SK-N-SH (cell line): ENCODE measurements around the gene CHGA. TPM values are rescaled to one million over a fixed set of nuclear protein-coding genes. Genes with fewer than 3 reads are reported as not detected.

Experiments used
- CTCF ChIA-PET: fragments of 300-600, 350-600 bp; formaldehyde crosslinking; extraction: SDS; loops from one replicate; lab custom pipeline; 2021; lab: Yijun Ruan, JAX
- POLR2A ChIA-PET: fragments of 350-600 bp; sonication (Branson Sonifier 250); formaldehyde crosslinking; extraction: SDS; loops from one replicate; lab custom pipeline; 2020; ENCODE audit warnings: antibody characterized with exemption, inconsistent platforms; lab: Yijun Ruan, JAX
- DNase-seq: peaks from one replicate; pipeline ENCODE4 v3.0.0; 2012
- H2AFZ ChIP-seq: fragments of 200-600 bp; sonication (generic); 2 replicates; pipeline ENCODE4 v1.8.1; 2016; ENCODE audit warnings: antibody characterized with exemption, mild to moderate bottlenecking, low read depth
- H3F3A ChIP-seq: fragments of 200-600 bp; sonication (generic); replicated peaks from 2 replicates; pipeline ENCODE3; 2016; ENCODE audit warnings: antibody characterized with exemption, mild to moderate bottlenecking; ENCODE audit not compliant: insufficient read depth
- H3K27ac ChIP-seq, 2 experiments: fragments of 200-500 bp in 1 of 2; fragments of 200-600 bp in 1 of 2; sonication (Bioruptor generic) in 1 of 2; sonication (generic), shearing (Covaris generic) in 1 of 2; 2 replicates each; pipeline versions ENCODE4 v1.5.1 to v1.6.1; 2014 to 2016; ENCODE audit warnings: low read depth in 2 of 2, inconsistent platforms in 1 of 2, low read length in 1 of 2, mild to moderate bottlenecking in 1 of 2, mixed read lengths in 1 of 2
- H3K27me3 ChIP-seq: fragments of 200-600 bp; sonication (generic), shearing (Covaris generic); 2 replicates; pipeline ENCODE4 v1.6.1; 2016; ENCODE audit warnings: mixed run types; ENCODE audit not compliant: insufficient read depth
- H3K36me3 ChIP-seq, 2 experiments: fragments of 200-500 bp in 1 of 2; fragments of 200-600 bp in 1 of 2; sonication (Bioruptor generic) in 1 of 2; sonication (generic) in 1 of 2; replicated peaks in 1 of 2; 2 replicates each; pipeline versions ENCODE3 to v1.5.1; 2014 to 2016; ENCODE audit warnings: low read length in 1 of 2, mild to moderate bottlenecking in 1 of 2; ENCODE audit not compliant: insufficient read depth in 2 of 2, control insufficient read depth in 1 of 2
- H3K4me1 ChIP-seq, 2 experiments: fragments of 200-500 bp in 1 of 2; fragments of 200-600 bp in 1 of 2; sonication (Bioruptor generic) in 1 of 2; sonication (generic), shearing (Covaris generic) in 1 of 2; 2 replicates each; pipeline versions ENCODE4 v1.5.1 to v1.6.1; 2014 to 2016; ENCODE audit warnings: low read depth in 1 of 2, low read length in 1 of 2, mixed run types in 1 of 2; ENCODE audit not compliant: insufficient read depth in 2 of 2, control insufficient read depth in 1 of 2
- H3K4me2 ChIP-seq: fragments of 200-600 bp; sonication (generic), shearing (Covaris generic); 2 replicates; pipeline ENCODE4 v1.6.1; 2017; ENCODE audit warnings: mixed run types
- H3K4me3 ChIP-seq, 2 experiments: fragments of 200-500 bp in 1 of 2; fragments of 200-600 bp in 1 of 2; sonication (Bioruptor generic) in 1 of 2; sonication (generic), shearing (Covaris generic) in 1 of 2; 2 replicates each; pipeline versions ENCODE4 v1.5.1 to v1.8.1; 2014 to 2016; ENCODE audit warnings: low read depth in 2 of 2, inconsistent platforms in 1 of 2, low read length in 1 of 2, mild to moderate bottlenecking in 1 of 2, mixed read lengths in 1 of 2, moderate library complexity in 1 of 2
- H3K79me2 ChIP-seq: fragments of 200-600 bp; sonication (generic); 2 replicates; pipeline ENCODE4 v1.8.1; 2017; ENCODE audit warnings: mild to moderate bottlenecking; ENCODE audit not compliant: insufficient read depth
- H3K9ac ChIP-seq: fragments of 200-600 bp; sonication (generic); 2 replicates; pipeline ENCODE4 v1.6.1; 2017; ENCODE audit warnings: mixed run types
- H3K9me2 ChIP-seq: fragments of 200-600 bp; sonication (generic); 2 replicates; pipeline ENCODE4 v1.6.1; 2017; ENCODE audit warnings: mixed run types
- H3K9me3 ChIP-seq: fragments of 200-600 bp; sonication (generic); 2 replicates; pipeline ENCODE4 v1.6.1; 2017; ENCODE audit warnings: mixed run types, mild to moderate bottlenecking, moderate library complexity
- H4K20me1 ChIP-seq: fragments of 200-600 bp; sonication (generic); 2 replicates; pipeline ENCODE4 v1.6.1; 2017; ENCODE audit warnings: mild to moderate bottlenecking, mixed run types; ENCODE audit not compliant: insufficient read depth
- EP300 ChIP-seq, 2 experiments: IDR thresholded peaks; 2 replicates each; pipeline versions ENCODE4 v1.4.0 to v1.6.1; 2012; ENCODE audit warnings: borderline replicate concordance in 1 of 2, low read depth in 1 of 2, low read length in 1 of 2
- MXI1 ChIP-seq: IDR thresholded peaks from 2 replicates; pipeline ENCODE4 v1.6.1; 2012; ENCODE audit warnings: mild to moderate bottlenecking, low read depth, low read length, improper control_type of control experiment
- RXRA ChIP-seq: IDR thresholded peaks from 2 replicates; pipeline ENCODE4 v1.4.0; 2012; ENCODE audit warnings: low read depth, mild to moderate bottlenecking, borderline replicate concordance
- SIN3A ChIP-seq: IDR thresholded peaks from 2 replicates; pipeline ENCODE4 v1.6.1; 2012; ENCODE audit warnings: low read depth, mild to moderate bottlenecking, low read length, moderate library complexity, borderline replicate concordance
- YY1 ChIP-seq: IDR thresholded peaks from 2 replicates; pipeline ENCODE4 v1.4.0; 2012; ENCODE audit warnings: low read depth, mild to moderate bottlenecking
- whole genome bisulfite sequencing: methylation state at CpG from one replicate; pipeline ENCODE4 v1.1.6; 2017; ENCODE audit warnings: low lambda C conversion rate; 5-methylcytosine and 5-hydroxymethylcytosine counted together
- polyA plus RNA-seq, 3 experiments: library from polyadenylated mRNA; depleted of rRNA; stranded (reverse); fragments of >200 nt; gene quantifications; 2 replicates each; pipeline ENCODE4 v1.2.3, GENCODE V29; 2012
- TF ChIP-seq, protein P1 (sequence below): IDR thresholded peaks from 2 replicates; pipeline ENCODE4 v1.6.1; 2012; ENCODE audit warnings: mild to moderate bottlenecking, low read depth, low read length, moderate library complexity
- TF ChIP-seq, protein P2 (sequence below): fragments of 150-350 bp; IDR thresholded peaks from 2 replicates; pipeline ENCODE4 v1.6.1; 2017; ENCODE audit warnings: antibody characterized with exemption, low read length, low read depth, borderline replicate concordance
- TF ChIP-seq, protein P3 (sequence below): fragments of 200-600 bp; sonication (generic); IDR thresholded peaks from 2 replicates; pipeline ENCODE4 v1.6.1; 2017; ENCODE audit warnings: antibody characterized with exemption, mild to moderate bottlenecking, moderate library complexity

CHGA gene
- polyA plus RNA-seq, 1 of the 3 experiments (the other 2 are of a cell fraction): 5.6 TPM

DNA sequence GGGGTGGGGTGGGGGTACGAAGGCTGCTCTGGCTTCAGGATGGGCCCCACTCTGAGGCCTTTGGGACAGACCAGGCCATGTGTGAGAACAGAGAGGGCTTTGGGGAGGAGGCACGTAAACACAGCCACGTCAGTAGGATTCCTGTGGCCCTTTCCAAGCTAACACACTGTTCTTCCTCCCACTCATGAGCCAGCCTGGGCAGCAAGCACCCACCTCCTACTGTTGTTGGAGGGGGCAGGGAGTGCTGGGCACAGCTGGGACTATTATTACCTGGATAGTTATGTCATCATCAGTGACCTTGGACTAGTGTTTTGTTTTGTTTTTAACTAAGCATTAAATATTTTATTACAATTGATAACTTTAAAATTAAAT, 5.3 kb downstream of the CHGA start:
- H3K9ac ChIP-seq: no peak overlapping the region
- no peaks in the 10 kb centered on the region for H4K20me1 ChIP-seq
- H3K79me2 ChIP-seq: no peaks in the 10 kb centered on the region
- H3K4me1 ChIP-seq: peaks cover 0 to 82% of the 10 kb centered on the region in 2 experiments; a peak in 2 of 4 replicates
- TF ChIP-seq RXRA (no peak), SIN3A (no peak), EP300 (IDR thresholded peaks at IDR 0.05; ENCODE audit: borderline replicate concordance in 1 of 2, low read depth in 1 of 2, low read length in 1 of 2) (no peak), MXI1 (no peak), YY1 (no peak)
- TF ChIP-seq, protein P1, sequence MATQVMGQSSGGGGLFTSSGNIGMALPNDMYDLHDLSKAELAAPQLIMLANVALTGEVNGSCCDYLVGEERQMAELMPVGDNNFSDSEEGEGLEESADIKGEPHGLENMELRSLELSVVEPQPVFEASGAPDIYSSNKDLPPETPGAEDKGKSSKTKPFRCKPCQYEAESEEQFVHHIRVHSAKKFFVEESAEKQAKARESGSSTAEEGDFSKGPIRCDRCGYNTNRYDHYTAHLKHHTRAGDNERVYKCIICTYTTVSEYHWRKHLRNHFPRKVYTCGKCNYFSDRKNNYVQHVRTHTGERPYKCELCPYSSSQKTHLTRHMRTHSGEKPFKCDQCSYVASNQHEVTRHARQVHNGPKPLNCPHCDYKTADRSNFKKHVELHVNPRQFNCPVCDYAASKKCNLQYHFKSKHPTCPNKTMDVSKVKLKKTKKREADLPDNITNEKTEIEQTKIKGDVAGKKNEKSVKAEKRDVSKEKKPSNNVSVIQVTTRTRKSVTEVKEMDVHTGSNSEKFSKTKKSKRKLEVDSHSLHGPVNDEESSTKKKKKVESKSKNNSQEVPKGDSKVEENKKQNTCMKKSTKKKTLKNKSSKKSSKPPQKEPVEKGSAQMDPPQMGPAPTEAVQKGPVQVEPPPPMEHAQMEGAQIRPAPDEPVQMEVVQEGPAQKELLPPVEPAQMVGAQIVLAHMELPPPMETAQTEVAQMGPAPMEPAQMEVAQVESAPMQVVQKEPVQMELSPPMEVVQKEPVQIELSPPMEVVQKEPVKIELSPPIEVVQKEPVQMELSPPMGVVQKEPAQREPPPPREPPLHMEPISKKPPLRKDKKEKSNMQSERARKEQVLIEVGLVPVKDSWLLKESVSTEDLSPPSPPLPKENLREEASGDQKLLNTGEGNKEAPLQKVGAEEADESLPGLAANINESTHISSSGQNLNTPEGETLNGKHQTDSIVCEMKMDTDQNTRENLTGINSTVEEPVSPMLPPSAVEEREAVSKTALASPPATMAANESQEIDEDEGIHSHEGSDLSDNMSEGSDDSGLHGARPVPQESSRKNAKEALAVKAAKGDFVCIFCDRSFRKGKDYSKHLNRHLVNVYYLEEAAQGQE: no peak
- TF ChIP-seq, protein P2, sequence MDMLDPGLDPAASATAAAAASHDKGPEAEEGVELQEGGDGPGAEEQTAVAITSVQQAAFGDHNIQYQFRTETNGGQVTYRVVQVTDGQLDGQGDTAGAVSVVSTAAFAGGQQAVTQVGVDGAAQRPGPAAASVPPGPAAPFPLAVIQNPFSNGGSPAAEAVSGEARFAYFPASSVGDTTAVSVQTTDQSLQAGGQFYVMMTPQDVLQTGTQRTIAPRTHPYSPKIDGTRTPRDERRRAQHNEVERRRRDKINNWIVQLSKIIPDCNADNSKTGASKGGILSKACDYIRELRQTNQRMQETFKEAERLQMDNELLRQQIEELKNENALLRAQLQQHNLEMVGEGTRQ: no peak
- TF ChIP-seq, protein P3, sequence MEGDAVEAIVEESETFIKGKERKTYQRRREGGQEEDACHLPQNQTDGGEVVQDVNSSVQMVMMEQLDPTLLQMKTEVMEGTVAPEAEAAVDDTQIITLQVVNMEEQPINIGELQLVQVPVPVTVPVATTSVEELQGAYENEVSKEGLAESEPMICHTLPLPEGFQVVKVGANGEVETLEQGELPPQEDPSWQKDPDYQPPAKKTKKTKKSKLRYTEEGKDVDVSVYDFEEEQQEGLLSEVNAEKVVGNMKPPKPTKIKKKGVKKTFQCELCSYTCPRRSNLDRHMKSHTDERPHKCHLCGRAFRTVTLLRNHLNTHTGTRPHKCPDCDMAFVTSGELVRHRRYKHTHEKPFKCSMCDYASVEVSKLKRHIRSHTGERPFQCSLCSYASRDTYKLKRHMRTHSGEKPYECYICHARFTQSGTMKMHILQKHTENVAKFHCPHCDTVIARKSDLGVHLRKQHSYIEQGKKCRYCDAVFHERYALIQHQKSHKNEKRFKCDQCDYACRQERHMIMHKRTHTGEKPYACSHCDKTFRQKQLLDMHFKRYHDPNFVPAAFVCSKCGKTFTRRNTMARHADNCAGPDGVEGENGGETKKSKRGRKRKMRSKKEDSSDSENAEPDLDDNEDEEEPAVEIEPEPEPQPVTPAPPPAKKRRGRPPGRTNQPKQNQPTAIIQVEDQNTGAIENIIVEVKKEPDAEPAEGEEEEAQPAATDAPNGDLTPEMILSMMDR: no peak
- no peak for DNase-seq
- H3K4me2 ChIP-seq: no peak overlapping the region
- ChIA-PET CTCF (interaction anchor here (1.2 to 7.5 kb wide), 5 partner anchors 17 to 185 kb away, joined by 3 to 56 read pairs (median 8); no protein-coding TSS in a partner anchor), POLR2A (interaction anchor here (1.0 to 9.8 kb wide), 5 partner anchors 11 to 48 kb away, joined by 3 to 288 read pairs (median 13); no protein-coding TSS in a partner anchor)
- no peak overlapping the region for H2AFZ ChIP-seq
- H3F3A ChIP-seq: no peaks in the 10 kb centered on the region
- H3K9me2 ChIP-seq: no peaks in the 10 kb centered on the region
- H3K27ac ChIP-seq: peak overlapping the region in 1 of 2 experiments; percentile 28; a peak in 1 of 4 replicates
- 60% methylated on average over 3 of the region's 3 CpGs for WGBS
- no peaks in the 10 kb centered on the region for H3K9me3 ChIP-seq
- peaks cover 0 to 2% of the 10 kb centered on the region in 2 experiments for H3K36me3 ChIP-seq
- no peaks in the 10 kb centered on the region; the same call in 1 of the 2 replicates for H3K27me3 ChIP-seq
- H3K4me3 ChIP-seq: no peak overlapping the region; a peak in 1 of 4 replicates
